ENCODE measurements around the gene DENND1A.
"Not testable (repeated sequence)": the region's sequence is repeated elsewhere in the genome, so short reads cannot be mapped to it uniquely, and the experiment has no call there.

DENND1A gene

DNA sequence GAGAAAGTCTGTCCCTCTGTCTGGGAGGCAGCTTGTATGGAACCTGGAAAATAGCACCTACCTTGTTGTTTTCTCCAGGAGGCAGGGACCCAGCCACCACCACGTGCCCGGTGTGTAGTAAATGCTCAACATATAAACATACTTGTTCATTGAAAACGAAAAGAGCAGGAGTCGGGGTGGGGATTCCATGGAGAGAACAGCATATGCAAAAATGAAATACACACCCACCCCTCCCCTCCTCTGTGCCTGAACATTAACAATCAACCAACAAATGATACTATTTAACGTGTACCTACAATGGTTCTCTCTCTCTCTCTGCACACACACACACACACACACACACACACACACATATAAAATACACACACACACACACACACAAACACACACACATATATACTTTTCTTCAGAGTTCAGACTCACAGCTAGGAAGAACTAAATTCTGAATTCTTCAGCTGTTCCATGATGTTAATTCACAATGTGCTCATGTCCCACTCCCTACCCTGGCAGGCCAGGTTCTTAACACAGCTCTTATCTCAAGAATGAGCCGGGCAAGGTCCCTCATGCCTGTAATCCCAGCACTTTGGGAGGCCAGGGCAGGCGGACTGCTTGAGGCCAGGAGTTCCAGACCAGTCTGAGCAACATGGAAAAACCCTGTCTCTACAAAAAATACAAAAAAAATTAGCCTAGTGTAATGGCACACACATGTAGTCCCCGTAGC is 16.3 kb upstream of the DENND1A start:
- no peak for DNase-seq

DNA sequence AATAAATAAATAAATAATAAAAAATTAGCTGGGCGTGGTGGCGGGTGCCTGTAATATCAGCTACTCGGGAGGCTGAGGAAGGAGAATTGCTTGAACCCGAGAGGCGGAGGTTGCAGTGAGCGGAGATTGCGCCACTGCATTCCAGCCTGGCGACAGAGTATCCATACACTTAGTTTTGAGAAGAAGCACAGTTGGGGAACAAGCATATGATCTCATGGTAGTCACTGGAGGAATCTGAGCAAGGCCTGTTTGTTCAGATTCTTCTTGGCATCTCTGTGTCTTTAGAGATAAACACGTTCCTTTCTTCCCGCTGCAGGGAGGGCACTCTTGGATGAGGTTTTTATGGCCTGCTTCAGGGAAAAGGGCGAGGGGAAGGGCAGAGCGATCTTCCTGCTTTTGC is 15.6 kb upstream of the DENND1A start:
- no peak for DNase-seq

DNA sequence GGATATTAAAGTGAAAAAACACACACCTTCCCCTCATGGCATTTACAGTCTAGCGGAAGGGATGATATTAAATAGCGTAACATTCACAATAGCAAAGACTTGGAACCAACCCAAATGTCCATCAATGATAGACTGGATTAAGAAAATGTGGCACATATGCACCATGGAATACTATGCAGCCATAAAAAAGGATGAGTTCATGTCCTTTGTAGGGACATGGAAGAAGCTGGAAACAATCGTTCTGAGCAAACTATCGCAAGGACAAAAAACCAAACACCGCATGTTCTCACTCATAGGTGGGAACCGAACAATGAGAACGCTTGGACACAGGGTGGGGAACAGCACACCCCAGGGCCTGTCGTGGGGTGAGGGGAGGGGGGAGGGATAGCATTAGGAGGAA is 14.5 kb upstream of the DENND1A start:
- DNase-seq: not testable (repeated sequence)

DNA sequence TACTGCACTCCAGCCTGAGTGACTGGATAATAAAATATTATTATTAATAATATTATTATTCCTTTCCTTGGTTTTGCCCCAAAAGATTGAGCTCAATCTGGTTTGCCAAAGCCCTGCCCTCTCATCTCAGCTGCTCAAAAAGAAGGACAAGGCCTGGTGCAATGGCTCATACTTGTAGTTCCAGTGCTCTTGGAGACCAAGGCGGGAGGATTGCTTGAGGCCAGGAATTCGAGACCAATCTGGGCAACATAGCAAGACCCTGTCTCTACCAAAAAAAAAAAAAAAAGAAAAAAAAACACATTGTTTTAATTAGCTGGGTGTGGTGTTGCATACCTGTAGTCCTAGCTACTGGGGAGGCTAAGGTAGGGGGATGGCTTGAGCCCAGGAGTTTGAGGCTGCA is 13.7 kb upstream of the DENND1A start:
- no peak for DNase-seq

DNA sequence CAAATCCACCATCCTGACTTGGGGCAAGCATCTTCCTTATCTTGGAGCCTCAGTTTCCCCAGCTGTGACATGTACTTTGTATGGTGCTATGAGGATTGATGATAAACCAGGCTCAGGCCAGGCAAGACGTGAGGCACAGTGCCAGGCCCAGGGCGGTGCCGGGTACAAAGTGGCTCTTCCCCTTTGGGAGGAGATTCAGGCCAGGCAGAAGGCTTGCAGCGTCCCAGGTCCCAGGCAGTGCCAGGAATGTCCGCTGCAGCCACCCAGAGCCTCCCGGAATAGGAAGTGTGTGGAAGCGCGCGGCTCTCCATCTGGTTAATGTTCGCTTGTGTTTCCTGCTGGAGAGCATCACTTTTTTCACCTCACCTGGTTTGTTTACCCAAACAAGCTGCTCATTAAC is 12.6 kb upstream of the DENND1A start:
- no peak for DNase-seq

DNA sequence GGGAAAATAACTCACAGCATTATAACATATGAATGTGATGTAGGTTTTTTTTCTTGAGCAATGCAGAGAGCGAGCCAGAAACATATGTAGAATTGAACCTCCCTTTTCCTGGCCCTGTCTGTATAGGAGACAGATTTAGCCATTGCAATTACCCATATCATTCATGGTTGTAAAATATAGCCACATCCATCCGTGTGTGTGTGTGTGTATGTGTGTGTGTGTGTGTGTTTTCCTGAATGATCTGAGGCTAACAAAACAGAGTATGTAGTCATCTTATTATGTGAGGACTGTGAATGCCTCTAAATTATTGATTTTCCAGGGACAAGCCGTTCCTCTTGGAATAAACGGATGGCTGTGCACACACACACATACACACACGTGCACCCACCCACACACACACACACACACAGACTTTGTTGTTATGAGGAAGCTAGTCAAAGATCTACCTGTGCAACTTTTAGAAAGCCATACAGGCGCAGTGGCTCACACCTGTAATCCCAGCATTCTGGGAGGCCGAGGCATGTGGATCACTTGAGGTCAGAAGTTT is 11.7 kb upstream of the DENND1A start:
- DNase-seq: no peak

DNA sequence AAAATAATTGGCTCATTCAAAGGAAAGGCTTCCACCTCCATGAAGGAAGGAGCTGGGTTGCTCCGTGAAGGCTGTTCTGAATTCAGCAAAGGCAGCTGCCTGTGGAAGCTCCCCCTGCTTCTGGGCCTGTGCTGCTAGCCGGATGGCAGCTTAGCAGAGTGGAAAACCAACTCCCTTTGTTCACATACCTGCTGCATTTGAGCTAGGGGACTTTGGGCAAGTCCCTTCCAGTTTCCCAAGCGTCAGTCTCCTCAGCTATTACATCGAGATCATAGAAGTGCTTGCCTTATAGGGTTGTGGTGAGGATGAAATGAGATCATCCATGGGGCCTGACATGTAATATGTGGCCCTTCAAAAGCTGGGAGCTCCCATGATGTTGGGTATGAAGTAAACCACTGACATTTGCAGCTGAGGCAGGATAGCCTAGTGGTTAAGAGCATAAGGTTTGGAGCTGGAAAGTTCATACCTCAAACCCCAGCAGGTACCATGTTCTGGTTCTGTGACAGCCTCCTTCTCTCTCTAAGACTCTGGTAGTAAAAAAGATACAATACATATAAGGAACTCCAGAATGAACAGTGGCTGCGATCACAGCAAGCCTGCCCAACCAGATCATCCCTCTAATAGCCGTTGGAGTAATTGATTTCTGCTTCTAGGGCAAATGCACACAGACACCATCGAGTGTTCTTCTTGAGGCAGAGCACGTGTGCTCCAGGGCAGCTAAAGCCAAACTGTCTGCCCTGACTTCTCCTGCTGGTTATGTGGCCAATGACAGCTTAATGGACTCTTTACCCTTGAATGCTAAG is 11.0 kb upstream of the DENND1A start:
- no peak for DNase-seq

DNA sequence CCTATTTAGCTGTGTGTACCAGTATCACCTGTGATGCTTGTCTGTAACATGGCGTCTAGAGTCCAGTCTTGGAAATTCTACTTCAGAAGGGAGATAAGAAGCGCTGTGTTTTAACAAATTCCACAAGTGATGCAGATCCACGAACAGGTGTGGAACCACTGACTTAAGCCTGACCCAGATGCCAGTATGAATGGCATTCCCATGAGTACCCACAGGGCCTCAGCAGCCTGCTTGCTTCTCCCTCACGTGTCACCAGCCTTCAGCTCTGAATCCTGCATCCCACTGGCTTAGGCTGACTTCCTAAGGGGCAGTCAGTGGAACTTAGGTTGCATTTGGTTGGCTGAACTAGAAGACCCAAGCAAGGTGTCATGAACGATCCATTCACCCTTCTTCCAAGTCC is 8.5 kb upstream of the DENND1A start:
- no peak for DNase-seq

DNA sequence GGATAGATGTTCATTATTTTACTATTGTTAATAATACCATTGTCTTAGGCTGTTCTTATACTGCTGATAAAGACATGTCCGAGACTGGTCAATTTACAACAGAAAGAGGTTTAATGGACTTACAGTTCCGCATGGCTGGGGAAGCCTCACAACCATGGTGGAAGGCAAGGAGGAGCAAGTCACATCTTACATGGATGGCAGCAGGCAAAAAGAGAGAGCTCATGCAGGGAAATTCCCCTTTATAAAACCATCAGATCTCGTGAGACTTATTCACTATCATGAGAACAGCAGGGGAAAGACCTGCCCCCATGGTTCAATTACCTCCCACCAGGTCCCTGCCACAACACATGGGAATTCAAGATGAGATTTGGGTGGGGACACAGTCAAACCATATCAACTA is 6.6 kb upstream of the DENND1A start:
- not testable (repeated sequence) for DNase-seq

DNA sequence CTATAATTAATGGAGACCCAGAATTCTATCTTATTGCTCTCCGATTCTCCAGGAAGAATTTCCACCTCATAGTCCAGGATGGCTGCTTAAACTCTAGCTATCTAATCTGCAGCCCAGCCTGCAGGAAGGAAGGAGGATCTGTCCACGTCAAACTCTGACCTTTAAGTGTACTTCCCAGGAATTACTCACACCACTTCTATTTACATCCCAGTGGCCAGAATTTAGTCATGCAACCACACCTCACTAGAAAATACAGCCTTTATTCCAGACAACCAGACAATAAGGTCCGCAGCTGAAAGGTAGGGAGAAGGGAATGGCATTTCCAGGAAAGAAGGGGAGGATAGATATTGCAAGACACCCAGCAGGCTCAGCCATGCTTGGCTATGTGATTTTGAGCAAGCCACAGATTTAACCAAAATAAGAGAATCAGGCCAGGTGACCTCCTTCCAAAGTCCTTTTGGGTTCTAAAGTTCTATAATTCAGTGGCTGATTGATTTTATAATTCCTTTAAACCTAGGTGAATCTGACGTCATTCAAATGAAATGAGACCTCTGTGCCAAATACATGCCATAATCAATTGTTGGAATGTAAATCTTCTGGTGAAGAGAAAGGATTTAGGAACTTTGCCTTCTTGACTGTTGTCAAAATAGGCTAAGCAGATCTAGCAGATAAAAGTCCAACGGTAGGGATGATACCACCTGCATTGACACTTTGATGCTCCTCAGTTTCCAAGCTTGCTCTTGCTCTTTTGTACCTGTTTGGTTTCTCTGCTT is 3.7 kb upstream of the DENND1A start:
- DNase-seq: no peak

DNA sequence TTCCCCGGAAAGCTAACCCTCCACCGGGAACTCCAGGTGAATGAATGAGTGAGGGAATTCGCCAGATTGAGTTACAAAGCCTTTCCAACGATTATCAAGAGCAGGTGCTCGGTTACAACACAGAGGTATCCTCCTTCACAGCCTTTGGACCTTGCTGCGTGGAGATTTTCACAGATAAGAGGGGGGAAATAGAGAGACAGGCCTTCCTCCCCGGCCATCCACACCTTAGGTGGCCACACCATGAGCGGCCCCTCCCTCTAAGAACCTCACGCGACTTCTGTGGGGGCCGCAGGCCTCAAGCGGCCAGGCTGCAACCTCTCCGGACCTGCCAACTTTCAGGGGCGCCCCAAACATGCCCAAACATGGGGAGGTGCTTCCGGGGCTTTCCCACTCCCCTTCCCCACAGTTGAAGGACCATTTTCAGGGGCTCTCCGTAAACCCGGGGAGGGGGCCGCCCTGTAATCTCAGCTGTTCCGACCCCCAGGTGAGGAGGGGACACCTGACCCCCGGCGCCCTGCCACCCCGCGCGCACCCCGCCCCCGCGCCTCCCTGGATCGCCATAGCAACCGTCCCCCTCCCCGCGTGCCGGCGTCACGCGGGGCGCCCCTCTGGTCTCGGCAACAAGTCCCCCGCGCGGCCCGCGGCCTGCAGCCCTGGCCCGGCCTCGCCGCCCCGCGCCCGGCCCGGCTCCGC is 603 bp downstream of the DENND1A start:
- peak; percentile 36 for DNase-seq

DNA sequence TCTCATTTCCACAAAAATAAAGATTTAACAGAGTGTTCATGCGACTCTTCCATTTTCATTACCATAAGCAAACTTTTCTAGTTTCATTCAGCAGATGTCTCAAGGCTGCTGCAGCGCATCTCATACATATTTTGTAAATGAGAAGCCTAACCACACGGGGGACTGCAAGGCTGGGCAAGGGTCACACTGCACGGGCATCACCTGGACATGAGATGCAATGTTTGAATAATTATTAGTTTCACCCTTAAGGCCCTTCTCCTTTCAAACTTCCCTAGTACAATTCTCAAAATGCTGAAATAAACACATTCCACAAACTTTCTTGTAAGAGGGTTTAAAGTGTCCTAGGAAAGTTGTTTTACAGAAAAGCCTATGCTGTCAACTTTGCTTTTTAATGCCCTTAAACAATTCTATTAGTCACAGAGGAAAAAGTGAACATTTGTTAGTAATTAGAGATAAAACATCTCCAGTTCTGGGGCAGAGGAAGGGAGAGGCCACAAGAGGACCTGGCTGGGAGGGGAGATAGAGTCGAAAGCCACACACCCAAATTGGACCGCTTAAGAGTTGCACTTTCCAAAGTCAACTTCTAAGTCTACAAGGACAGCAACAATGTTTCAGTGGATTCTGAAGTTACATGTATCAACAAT is 1.3 kb downstream of the DENND1A start:
- DNase-seq: no peak

DNA sequence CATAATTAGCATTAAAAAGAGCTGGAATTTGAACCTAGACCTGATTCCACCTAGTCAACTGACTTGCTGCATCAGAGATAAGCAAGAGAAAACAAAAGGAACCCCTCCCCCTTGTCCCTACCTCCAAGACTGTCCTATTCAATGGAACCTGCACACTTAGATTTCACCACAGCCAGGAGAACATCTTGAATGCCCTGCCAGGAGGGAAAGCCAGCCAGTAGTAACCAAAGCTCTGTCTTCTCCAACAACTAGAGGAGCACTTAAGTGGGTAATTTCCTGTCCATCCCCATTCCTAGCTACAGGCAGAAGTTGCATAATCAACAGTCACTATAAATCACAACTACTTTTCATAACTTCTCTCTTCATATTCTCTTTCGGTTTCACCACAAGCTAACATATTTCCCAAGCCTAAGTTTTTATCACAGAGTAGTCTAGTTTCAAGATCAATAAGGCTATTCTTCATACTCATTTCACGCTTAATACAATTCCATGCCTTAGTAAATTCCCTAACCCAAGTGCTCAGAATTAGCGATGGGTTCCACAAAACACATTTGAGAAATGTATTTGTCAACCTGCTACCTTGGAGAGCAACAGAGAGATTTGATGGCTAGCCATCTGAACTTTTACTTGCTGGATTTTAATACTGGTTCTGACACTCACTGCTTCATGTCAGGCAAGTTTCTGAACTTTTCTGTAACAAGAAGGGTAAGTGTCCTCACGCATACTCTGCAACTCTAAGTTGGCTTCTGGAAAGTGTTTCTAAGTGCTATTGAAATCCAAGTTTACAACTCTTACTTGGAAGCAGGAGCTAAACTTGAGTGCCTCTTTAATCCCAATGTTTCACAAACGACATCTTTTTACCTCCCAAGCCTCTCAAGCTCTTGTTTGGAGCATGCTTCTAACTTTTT is 2.0 kb downstream of the DENND1A start:
- DNase-seq: no peak

DNA sequence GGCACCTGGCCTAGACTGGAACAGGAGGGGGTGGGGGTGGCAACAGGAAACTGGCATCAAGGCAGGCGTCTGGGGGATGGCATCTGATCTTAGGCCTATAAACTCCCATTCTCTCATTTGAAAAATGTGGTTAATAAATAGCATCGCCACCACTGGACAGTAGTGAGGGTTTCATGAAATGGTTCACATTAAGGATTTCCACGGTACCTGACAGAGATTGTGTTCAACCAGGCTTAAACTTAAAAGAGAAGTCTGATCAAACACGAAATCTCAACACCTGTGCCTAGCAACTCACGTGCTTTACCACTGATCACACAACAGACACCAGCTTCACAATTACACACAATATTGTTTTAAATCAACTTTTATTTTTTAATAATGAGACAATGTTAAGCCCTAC is 3.0 kb downstream of the DENND1A start:
- no peak for DNase-seq

DNA sequence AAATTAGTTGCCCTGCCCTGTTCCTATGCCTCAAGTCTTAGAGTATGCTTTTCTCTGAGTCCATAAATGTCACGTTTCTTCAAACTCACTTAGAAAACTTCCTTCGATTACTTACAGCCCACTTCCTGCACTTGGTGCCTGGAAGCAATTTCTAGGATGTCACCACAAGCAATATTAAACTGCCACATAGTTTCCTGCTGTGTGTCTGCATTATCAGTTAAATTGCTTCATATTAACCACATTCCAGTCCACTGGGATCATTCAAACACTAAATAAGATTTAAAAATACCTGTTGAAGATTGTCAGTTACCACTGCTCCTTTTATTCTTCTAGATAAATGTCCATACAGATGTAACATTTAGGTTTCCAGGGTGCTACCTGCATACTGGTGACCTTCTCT is 4.1 kb downstream of the DENND1A start:
- no peak for DNase-seq

DNA sequence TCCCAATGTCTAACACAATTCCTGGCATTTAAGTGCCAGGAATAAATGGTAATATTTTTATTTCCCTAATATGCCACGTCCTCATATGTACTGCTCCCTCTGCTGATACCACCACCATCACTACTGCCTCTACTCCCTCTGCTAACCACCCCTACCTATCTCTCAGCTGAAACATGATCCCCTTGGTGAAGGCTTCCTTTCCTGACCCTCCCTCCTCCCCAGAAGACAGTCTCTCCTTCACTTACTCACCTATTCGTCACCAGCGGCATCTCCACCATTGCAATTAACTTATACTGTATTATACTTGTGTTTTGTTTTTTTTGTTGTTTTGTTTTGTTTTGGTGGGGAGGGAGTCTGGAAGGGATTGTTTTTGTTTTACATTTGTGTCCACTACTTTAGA is 4.8 kb downstream of the DENND1A start:
- DNase-seq: no peak

DNA sequence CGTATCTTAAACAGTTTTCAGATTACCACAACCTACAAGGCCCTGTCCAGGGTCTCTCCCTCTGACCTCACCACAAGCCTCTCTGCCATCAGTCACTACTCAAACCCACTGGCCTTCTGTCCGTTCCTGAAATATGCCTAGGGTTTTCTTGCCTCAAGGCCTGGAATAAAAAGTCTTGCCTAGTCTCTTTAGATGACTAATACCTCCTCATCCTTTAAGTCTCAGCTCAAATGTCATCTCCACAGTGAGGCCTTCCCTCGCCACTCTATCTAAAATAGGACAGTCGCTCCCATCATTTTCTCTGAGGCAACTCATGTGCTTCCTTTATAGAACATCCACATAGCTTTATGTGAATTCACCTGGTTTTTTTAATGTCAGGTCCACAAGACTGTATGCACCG is 5.2 kb downstream of the DENND1A start:
- no peak for DNase-seq

DNA sequence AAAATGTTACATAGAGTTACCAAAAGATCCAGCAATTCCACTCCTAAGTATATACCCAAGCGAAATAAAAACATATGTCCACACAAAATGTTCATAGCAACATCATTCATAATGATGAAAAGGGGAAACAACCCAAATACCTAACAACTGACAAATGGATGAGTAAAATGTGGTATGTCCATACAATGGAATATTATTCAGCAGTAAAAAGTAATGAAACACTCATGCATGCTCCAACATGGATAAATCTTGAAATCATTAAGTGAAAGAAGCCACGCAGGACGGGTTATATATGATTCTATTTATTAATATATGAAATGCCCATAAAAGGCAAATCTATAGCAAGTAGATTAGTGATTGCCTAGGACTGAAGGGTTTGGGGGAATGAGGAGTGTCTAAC is 6.0 kb downstream of the DENND1A start:
- no peak for DNase-seq

DNA sequence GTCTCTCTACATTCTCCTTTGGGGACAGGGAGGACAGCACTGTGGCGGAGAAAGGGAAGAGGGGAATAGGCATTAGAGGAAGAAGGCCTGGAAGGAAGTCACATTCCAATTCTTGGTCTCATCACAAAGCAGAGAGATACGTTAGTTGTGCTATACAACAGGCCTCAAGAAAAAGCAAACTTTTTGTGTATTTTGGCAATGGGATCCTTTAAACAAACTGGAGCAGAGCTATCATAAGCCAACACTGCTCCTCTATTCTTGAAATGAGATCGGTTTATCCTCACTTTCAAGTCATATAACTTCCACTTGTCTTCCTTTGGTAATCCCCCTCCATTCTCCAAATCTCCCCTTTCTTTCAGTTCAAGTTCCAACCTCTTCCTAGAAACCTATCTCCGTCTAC is 6.5 kb downstream of the DENND1A start:
- no peak for DNase-seq

DNA sequence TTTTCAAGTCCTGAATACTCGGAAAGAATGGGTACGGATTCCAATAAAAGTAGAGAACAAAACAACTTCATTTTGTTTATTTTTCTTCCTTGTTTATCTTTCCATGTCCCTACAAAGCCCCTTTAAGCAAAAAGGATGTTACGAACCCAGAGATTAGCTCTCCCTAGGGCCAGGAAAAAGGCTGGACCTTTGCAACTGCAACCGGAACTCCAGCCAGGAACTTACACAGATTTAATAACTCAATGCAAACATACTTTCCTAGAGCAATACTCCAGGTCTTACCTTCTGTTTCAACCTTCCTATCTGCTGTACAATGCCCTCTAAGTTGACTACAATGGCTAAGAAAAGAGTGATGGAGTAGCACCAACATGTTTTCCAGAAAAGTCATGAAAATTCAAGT is 7.0 kb downstream of the DENND1A start:
- DNase-seq: no peak

DNA sequence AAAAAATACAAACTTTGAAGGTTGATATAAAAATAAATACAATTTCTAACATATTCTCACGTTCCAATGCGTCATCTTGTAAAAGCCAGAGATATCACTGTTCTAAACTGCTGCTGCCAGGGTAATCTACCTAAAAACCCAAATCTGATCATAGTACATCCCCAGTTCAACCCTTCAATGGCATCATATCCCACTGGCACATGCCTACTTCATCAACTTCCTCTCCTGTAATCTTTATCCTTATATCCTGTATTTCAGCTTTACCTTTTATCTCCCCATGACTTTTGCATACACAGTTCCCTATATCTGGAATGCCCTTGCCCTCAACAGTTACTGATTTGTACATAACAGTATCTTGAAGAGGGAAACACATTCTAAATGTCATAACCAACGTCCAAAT is 7.5 kb downstream of the DENND1A start:
- no peak for DNase-seq

All from CD4-positive, alpha-beta T cell treated with Interleukin-17A for 1 hour (primary cell).